Measurements from ENCODE around the gene KAT5.
"Not testable (repeated sequence)": the region's sequence is repeated elsewhere in the genome, so short reads cannot be mapped to it uniquely, and the experiment has no call there.

KAT5 gene

GRCh38 chr11:65711785-65712632 lies at the start of gene KAT5:
TSS of gene KAT5 (plus strand) at chr11:65712252. CDS start at chr11:65712268, 16 bp downstream.
- peak; percentile 98 for DNase-seq

GRCh38 chr11:65662799-65663638 lies 49.0 kb upstream of the KAT5 start, which contains the start of gene RELA:
TSS of gene RELA (minus strand) at chr11:65662916. CDS start at chr11:65662832, 84 bp downstream.
- DNase-seq, result peak; percentile 74

- no peak for DNase-seq
These were observed 48.3 kb upstream of the KAT5 start for GRCh38 chr11:65663639-65664200.

DNA sequence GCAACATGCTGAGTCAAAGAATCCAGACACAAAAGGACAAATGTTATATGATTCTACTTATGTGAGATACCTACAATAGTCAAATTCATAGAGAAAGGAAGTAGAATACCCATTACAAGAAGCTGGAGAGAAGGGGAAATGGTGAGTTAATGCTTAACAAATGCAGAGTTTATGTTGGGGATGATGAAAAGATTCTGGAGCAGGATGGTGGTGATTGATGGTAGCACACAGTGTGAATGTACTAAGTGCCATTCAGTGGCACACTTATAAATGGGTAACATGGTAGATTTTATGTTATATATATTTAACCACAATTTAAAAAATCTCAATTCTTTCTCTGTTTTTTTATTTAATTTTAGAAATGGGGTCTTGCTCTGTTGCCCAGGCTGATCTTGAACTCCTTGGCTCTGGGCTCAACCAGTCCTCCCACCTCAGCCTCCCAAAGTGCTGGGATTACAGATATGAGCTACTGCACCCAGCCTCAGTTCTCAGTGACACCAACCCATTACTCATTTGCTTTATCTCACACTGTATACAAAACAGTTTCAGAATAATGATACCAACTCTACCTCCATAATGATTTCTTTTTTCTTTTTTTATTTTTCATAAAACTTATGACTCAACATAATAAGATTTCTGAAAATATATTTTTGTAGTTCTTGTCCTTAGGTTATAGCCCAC lies 39.7 kb upstream of the KAT5 start:
- no peak for DNase-seq

- no peak for DNase-seq
These were observed 39.1 kb upstream of the KAT5 start for GRCh38 chr11:65672982-65673381.

- no peak for DNase-seq
These were observed 31.8 kb upstream of the KAT5 start for GRCh38 chr11:65680192-65680743.

- not testable (repeated sequence) for DNase-seq
These were observed 28.6 kb upstream of the KAT5 start for GRCh38 chr11:65683480-65683879.

DNA sequence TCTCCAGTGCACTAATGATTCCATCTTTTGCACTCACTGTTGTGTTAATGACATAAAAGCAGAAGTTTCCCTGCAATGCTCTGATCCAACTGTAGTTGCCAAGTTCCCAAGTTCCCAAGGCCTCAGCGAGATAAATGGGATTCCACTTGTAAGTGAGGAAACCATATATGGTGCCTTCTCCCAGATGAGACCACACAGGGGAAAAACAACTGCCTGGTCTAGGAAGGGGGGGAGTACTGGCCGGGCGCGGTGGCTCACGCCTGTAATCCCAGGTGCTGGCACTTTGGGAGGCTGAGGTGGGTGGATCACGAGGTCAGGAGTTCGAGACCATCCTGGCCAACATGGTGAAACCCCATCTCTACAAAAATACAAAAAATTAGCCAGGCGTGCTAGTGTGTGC lies 26.1 kb upstream of the KAT5 start:
- no peak for DNase-seq

DNA sequence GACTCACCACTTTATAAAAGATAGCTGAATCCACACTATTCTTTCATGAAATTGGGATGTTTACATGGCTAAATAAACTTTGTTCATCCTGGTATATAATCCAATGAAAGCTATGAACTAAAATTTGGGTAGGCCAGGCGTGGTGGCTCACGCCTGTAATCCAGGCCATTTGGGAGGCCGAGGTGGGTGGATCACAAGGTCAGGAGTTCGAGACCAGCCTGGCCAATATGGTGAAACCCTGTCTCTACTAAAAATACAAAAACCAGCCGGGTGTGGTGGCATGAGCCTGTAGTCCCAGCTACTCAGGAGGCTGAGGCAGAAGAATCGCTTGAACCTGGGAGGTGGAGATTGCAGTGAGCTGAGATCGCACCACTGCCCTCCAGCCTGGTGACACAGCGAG lies 20.2 kb upstream of the KAT5 start:
- not testable (repeated sequence) for DNase-seq

DNA sequence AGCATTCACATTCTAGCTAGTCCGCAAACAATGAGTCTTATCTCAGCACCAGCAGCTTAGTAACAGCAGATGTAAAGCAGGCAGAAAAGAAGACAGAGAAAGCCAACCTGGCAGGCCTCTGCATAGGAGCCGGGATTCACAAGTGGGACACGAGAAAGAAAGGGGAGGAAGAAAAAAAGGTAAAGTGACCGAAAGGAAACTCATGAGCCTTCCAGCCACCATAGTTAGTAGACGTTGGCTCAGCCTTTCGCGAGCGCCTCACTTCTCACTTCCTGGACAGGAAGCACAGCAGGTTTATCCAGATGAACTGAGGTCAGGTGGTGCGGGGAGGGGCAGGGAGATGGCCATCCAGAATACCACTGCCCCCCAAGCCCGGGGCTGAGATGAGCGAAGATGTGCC lies 19.7 kb upstream of the KAT5 start:
- DNase-seq, result no peak

- peak; percentile 96 for DNase-seq
These were observed 16.4 kb upstream of the KAT5 start for GRCh38 chr11:65695459-65696241.

- DNase-seq, result no peak
These were observed 15.1 kb upstream of the KAT5 start for GRCh38 chr11:65696802-65697552.

- no peak for DNase-seq
These were observed 13.8 kb upstream of the KAT5 start for GRCh38 chr11:65698205-65698604.

DNA sequence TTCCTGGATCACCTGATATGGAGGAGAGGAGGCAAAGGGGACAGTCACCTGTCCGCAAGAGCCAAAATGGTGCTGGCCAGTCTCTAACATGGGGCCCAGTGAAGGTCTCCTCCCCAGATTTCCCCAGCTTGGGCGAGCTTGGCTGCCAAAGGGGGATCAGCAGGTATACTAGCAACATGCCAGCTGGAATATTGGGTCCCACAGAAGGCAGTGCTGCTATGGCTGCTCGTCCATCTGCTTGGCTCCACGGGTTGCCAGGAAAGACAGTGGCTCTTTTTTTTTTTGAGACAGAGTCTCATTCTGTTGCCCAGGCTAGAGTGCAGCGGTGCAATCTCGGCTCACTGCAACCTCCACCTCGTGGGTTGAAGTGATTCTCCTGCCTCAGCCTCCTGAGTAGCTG lies 12.7 kb upstream of the KAT5 start:
- DNase-seq, result no peak

GRCh38 chr11:65700399-65700798 lies 11.7 kb upstream of the KAT5 start:
- no peak for DNase-seq

DNA sequence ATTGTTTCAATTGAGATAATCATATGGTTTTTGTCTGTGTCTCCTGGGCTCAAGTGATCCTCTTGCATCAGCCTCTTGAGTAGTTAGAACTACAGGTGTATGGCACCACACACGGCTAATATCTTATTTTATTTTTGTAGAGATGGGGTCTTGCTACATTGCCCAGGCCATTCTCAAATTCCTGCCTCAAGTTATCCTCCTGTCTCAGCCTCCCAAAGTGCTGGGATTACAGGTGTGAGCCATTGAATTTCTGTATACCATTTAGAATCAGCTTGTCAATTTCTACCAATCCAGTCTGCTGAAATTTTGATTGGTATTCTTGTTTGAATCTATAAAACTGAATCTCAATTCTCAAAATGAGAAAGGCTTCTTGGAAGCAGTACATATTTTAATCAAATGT lies 10.4 kb upstream of the KAT5 start:
- no peak for DNase-seq

- DNase-seq, result no peak
These were observed 8.2 kb upstream of the KAT5 start for GRCh38 chr11:65703846-65704245.

DNA sequence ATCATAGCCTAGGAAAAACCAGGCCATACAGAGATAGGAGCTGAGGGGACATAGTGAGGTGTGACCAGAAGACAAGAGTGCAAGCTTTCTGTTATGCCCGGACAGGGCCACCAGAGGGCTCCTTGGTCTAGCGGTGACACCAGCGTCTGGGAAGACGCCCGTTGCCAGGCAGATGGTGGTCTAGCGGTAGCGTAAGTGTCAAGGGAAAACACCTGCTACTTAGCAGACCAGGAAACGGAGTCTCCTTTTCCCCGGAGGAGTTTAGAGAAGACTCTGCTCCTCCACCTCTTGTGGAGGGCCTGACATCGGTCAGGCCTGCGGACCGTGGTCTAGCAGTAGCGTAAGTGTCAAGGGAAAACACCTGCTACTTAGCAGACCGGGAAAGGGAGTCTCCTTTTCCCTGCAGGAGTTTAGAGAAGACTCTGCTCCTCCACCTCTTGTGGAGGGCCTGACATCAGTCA lies 5.7 kb upstream of the KAT5 start:
- peak; percentile 47 for DNase-seq

GRCh38 chr11:65707002-65707401 lies 5.0 kb upstream of the KAT5 start:
- DNase-seq, result not testable (repeated sequence)

DNA sequence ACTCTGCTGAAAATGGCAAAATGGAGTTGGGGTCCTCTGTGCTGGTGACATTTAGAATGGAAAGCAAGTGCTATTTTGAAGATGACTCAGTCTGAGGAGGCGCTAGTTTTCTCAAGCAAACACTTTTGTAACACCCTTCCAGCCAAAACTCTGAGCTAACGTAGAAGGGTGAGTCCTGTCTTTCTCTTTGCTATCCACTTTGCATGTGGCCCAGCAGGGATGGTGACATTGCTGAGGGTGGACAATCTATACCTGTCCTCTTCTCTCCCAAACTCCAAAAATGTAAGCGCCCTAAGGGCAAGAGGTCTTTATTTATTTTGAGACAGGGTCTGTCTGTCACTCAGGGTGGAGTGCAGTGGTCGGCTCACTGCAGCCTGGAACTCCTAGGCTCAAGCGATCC lies 3.6 kb upstream of the KAT5 start:
- DNase-seq, result no peak

GRCh38 chr11:65709661-65710060 lies 2.4 kb upstream of the KAT5 start:
- DNase-seq, result no peak

All from NCI-H1092 (cell line).